ENCODE measurements around the gene FTL. TPM values are rescaled to one million over a fixed set of nuclear protein-coding genes. Genes with fewer than 3 reads are reported as not detected.

The FTL gene
- total RNA-seq, 1 donor from 2014 or later: 4,380 TPM

GRCh38 chr19:48987323-48987722, 22.2 kb downstream of the FTL start:
- Histone ChIP-seq H3K4me3 (no peak overlapping the region), H3K36me3 (peaks cover 0 to 54% of the 10 kb centered on the region in 2 donors), H3K9me3 (no peaks in the 10 kb centered on the region), H3K27ac (no peak overlapping the region), H3K4me1 (peaks cover 28% of the 10 kb centered on the region), H3K27me3 (no peaks in the 10 kb centered on the region)
- DNase-seq (ENCODE audit: extremely low spot score in 2 of 2): no peak
- intact Hi-C loops (cut with DNase I): no loop called here
- TF ChIP-seq CTCF (IDR thresholded peaks at IDR 0.05) (no peak), POLR2A (IDR thresholded peaks at IDR 0.05) (no peak), POLR2AphosphoS5 (IDR thresholded peaks at IDR 0.05; ENCODE audit: insufficient read depth in 1 of 2, low read depth in 1 of 2) (no peak)

GRCh38 chr19:48988286-48988685, 23.2 kb downstream of the FTL start:
- no peak overlapping the region for H3K4me3 ChIP-seq
- DNase-seq (ENCODE audit: extremely low spot score in 2 of 2): no peak
- H3K27me3 ChIP-seq: no peaks in the 10 kb centered on the region
- H3K27ac ChIP-seq: no peak overlapping the region
- H3K36me3 ChIP-seq: peaks cover 0 to 47% of the 10 kb centered on the region in 2 donors
- intact Hi-C loops (cut with DNase I): no loop called here
- H3K9me3 ChIP-seq: no peaks in the 10 kb centered on the region
- TF ChIP-seq CTCF (IDR thresholded peaks at IDR 0.05) (no peak), POLR2AphosphoS5 (IDR thresholded peaks at IDR 0.05; ENCODE audit: insufficient read depth in 1 of 2, low read depth in 1 of 2) (no peak), POLR2A (IDR thresholded peaks at IDR 0.05) (no peak)
- peaks cover 33% of the 10 kb centered on the region for H3K4me1 ChIP-seq

DNA sequence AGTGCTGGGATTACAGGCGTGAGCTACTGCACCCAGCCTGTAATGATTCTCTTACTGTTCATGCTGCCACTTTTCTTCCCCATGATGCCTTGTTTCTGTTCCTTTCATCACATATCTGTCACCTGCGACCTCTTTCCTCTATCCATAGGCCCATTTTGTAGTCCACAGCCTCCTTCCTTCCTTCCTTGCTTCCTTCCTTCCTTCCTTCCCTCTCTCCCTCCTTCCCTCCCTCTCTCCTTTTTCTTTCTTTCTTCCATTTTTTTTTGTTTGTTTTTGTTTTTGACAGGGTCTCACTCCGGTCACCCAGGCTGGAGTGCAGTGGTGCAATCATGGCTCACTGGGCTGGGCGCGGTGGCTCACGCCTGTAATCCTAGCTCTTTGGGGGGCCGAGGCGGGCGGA, 23.8 kb downstream of the FTL start:
- peaks cover 33% of the 10 kb centered on the region for H3K4me1 ChIP-seq
- no peak for DNase-seq (ENCODE audit: extremely low spot score in 2 of 2)
- intact Hi-C loops (cut with DNase I): no loop called here
- H3K9me3 ChIP-seq: no peaks in the 10 kb centered on the region
- TF ChIP-seq CTCF (IDR thresholded peaks at IDR 0.05) (no peak), POLR2AphosphoS5 (IDR thresholded peaks at IDR 0.05; ENCODE audit: insufficient read depth in 1 of 2, low read depth in 1 of 2) (no peak), POLR2A (IDR thresholded peaks at IDR 0.05) (no peak)
- H3K27ac ChIP-seq: no peak overlapping the region
- no peak overlapping the region for H3K4me3 ChIP-seq
- H3K36me3 ChIP-seq: peaks cover 0 to 43% of the 10 kb centered on the region in 2 donors
- H3K27me3 ChIP-seq: no peaks in the 10 kb centered on the region

DNA sequence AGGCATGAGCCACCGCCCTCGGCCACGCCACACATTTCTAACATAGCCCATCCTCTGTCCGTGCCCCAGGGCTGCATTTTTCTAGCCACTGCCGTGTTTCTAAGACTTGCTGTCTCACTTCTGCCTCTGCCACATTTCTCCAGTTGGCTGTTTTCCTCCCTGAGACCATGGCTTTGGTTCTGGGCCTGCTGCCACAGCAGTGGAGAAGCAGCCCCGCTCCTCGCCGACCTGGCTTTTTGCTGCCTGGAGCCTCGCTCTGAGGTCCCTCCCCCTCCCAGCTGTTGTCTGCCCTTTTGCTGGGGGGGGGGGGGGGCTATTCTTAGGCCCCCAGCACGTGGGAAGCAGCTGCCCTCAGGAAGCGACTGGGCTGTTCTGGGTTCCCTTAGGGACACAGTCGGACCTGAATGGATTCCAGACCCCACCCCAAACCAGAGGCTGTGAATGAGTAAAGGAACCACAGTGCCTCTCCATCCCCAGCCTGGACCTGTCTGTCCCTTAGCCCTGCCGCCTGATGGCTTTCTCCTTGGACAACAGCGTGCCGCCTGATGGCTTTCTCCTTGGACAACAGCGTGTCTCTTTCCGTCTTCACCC, 24.7 kb downstream of the FTL start:
- peaks cover 0 to 34% of the 10 kb centered on the region in 2 donors for H3K36me3 ChIP-seq
- TF ChIP-seq POLR2A (IDR thresholded peaks at IDR 0.05) (no peak), CTCF (IDR thresholded peaks at IDR 0.05) (no peak), POLR2AphosphoS5 (IDR thresholded peaks at IDR 0.05; ENCODE audit: insufficient read depth in 1 of 2, low read depth in 1 of 2) (no peak)
- intact Hi-C loops (cut with DNase I): loop anchor here (10.0 kb wide), 1 partner anchor 155 kb away; no protein-coding TSS in a partner anchor
- no peaks in the 10 kb centered on the region for H3K27me3 ChIP-seq
- peaks cover 42% of the 10 kb centered on the region for H3K4me1 ChIP-seq
- H3K9me3 ChIP-seq: no peaks in the 10 kb centered on the region
- no peak overlapping the region for H3K4me3 ChIP-seq
- no peak overlapping the region for H3K27ac ChIP-seq
- no peak for DNase-seq (ENCODE audit: extremely low spot score in 2 of 2)

DNA sequence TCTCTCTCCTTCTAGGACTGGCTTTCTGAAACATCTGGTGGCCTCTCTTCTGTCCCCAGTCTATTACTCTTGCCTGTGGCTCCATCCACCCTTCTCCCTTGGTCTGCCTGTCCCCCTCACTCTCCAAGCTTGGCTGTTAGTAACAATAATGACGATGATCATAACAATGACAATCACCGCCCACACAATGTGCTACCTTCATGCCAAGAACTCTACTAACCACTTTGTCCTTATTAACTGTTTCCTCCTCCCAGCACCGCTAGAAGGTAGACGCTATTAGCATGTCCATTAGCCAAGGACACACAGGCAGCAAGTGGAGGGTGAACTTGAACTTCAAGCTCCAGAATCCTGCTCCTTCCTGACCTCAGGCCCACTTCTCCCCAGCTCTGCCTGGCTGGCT, 25.3 kb downstream of the FTL start:
- H3K4me3 ChIP-seq: no peak overlapping the region
- H3K27me3 ChIP-seq: no peaks in the 10 kb centered on the region
- no peaks in the 10 kb centered on the region for H3K9me3 ChIP-seq
- H3K4me1 ChIP-seq: peaks cover 46% of the 10 kb centered on the region
- TF ChIP-seq CTCF (IDR thresholded peaks at IDR 0.05): no peak
- no peak for TF ChIP-seq POLR2AphosphoS5 (IDR thresholded peaks at IDR 0.05; ENCODE audit: insufficient read depth in 1 of 2, low read depth in 1 of 2)
- TF ChIP-seq POLR2A (IDR thresholded peaks at IDR 0.05): no peak
- no peak overlapping the region for H3K27ac ChIP-seq
- intact Hi-C loops (cut with DNase I): loop anchor here (10.0 kb wide), 1 partner anchor 154 kb away; no protein-coding TSS in a partner anchor
- no peak for DNase-seq (ENCODE audit: extremely low spot score in 2 of 2)
- H3K36me3 ChIP-seq: peaks cover 0 to 28% of the 10 kb centered on the region in 2 donors

All from vagina (tissue), 2 donors.